DOHH2 (cell line): ENCODE results near the gene ENC1.

Source experiments
- H3F3A ChIP-seq: fragments of 200-600 bp; sonication (generic), shearing (Covaris generic); 2 replicates; pipeline ENCODE4 v1.6.0; 2016; ENCODE audit warnings: antibody characterized with exemption, mild to moderate bottlenecking; ENCODE audit not compliant: control insufficient read depth, insufficient read depth
- H3K27ac ChIP-seq: fragments of 200-600 bp; sonication (generic); 2 replicates; pipeline ENCODE4 v1.5.1; 2014; ENCODE audit warnings: low read depth, mild to moderate bottlenecking, low read length, moderate library complexity
- H3K27me3 ChIP-seq: fragments of 200-600 bp; sonication (generic); 2 replicates; pipeline ENCODE4 v1.6.1; 2014; ENCODE audit warnings: mild to moderate bottlenecking, low read length, mixed read lengths; ENCODE audit not compliant: control insufficient read depth
- H3K36me3 ChIP-seq: fragments of 200-600 bp; sonication (generic); 2 replicates; pipeline ENCODE4 v1.6.1; 2014; ENCODE audit warnings: mild to moderate bottlenecking, low read length, moderate library complexity, mixed read lengths; ENCODE audit not compliant: control insufficient read depth
- H3K4me1 ChIP-seq: fragments of 200-600 bp; sonication (generic); 2 replicates; pipeline ENCODE4 v1.6.1; 2014; ENCODE audit warnings: mild to moderate bottlenecking, low read length, mixed read lengths; ENCODE audit not compliant: control insufficient read depth
- H3K4me2 ChIP-seq: fragments of 200-600 bp; sonication (generic); 2 replicates; pipeline ENCODE4 v1.6.0; 2014; ENCODE audit warnings: mild to moderate bottlenecking, low read length, moderate library complexity
- H3K4me3 ChIP-seq: fragments of 200-600 bp; sonication (generic); 2 replicates; pipeline ENCODE4 v1.5.1; 2014; ENCODE audit warnings: mild to moderate bottlenecking, low read length, mixed read lengths
- H3K79me2 ChIP-seq: fragments of 200-600 bp; sonication (generic); 2 replicates; pipeline ENCODE4 v1.6.1; 2014; ENCODE audit warnings: mild to moderate bottlenecking, low read length, mixed read lengths; ENCODE audit not compliant: control insufficient read depth
- H3K9me2 ChIP-seq: fragments of 200-600 bp; sonication (generic); replicated peaks from 2 replicates; pipeline ENCODE4 v1.6.1; 2014; ENCODE audit warnings: mild to moderate bottlenecking, low read length, mixed read lengths; ENCODE audit not compliant: control insufficient read depth
- H3K9me3 ChIP-seq: fragments of 200-600 bp; sonication (generic); 2 replicates; pipeline ENCODE4 v1.6.1; 2014; ENCODE audit warnings: antibody characterized with exemption, low read length, mixed read lengths; ENCODE audit not compliant: control insufficient read depth, insufficient read depth
- H4K20me1 ChIP-seq: fragments of 200-600 bp; sonication (generic); 2 replicates; pipeline ENCODE4 v1.6.0; 2014; ENCODE audit warnings: low read depth, mild to moderate bottlenecking, antibody characterized with exemption, low read length, moderate library complexity; ENCODE audit not compliant: control insufficient read depth, insufficient read depth
- EZH2phosphoT487 ChIP-seq: fragments of 200-600 bp; sonication (generic); IDR thresholded peaks from 2 replicates; pipeline ENCODE4 v1.6.1; 2017; ENCODE audit warnings: borderline replicate concordance, mild to moderate bottlenecking, antibody characterized with exemption, low read length, moderate library complexity, mixed read lengths
- TF ChIP-seq, protein P1 (sequence below): fragments of 200-600 bp; sonication (generic); IDR thresholded peaks from one replicate; pipeline ENCODE4 v1.5.1; 2014; ENCODE audit warnings: antibody characterized with exemption, mild to moderate bottlenecking, low read depth, low read length; ENCODE audit not compliant: poor library complexity, severe bottlenecking

ENC1 gene

DNA sequence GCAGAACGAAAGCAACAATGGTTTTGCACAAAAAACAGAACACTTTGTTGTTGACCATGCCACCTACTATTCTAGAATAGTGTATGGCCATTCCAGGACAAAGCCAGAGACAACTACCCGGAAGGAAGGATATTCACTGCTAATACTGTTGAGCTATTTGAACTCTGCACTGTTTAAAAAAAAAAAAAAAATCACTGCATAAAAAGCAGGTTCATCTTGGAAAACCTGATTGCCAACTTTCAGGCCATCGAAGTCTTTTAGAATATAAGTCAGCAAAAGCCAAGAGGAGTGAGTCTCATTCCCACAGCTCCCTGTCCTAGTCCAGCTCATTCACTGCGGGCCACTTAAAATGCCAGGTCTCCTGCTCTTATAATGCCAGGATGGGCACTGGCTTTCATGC, 4.0 kb downstream of the ENC1 start:
- Histone ChIP-seq H3K36me3 (no peaks in the 10 kb centered on the region), H3K4me1 (peaks cover 32% of the 10 kb centered on the region), H3K27me3 (peaks cover 33% of the 10 kb centered on the region), H3K9me3 (no peaks in the 10 kb centered on the region), H4K20me1 (0 out of 2 replicates have a peak, but pooled peaks cover 5% of the 10 kb centered on the region), H3K27ac (no peak overlapping the region), H3K79me2 (no peaks in the 10 kb centered on the region), H3F3A (peaks cover 6% of the 10 kb centered on the region; the same call in 1 of the 2 replicates), H3K9me2 (no peaks in the 10 kb centered on the region), H3K4me3 (no peak overlapping the region), H3K4me2 (no peak overlapping the region)
- TF ChIP-seq, protein P1, sequence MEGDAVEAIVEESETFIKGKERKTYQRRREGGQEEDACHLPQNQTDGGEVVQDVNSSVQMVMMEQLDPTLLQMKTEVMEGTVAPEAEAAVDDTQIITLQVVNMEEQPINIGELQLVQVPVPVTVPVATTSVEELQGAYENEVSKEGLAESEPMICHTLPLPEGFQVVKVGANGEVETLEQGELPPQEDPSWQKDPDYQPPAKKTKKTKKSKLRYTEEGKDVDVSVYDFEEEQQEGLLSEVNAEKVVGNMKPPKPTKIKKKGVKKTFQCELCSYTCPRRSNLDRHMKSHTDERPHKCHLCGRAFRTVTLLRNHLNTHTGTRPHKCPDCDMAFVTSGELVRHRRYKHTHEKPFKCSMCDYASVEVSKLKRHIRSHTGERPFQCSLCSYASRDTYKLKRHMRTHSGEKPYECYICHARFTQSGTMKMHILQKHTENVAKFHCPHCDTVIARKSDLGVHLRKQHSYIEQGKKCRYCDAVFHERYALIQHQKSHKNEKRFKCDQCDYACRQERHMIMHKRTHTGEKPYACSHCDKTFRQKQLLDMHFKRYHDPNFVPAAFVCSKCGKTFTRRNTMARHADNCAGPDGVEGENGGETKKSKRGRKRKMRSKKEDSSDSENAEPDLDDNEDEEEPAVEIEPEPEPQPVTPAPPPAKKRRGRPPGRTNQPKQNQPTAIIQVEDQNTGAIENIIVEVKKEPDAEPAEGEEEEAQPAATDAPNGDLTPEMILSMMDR, result no peak
- no peak for TF ChIP-seq EZH2phosphoT487

DNA sequence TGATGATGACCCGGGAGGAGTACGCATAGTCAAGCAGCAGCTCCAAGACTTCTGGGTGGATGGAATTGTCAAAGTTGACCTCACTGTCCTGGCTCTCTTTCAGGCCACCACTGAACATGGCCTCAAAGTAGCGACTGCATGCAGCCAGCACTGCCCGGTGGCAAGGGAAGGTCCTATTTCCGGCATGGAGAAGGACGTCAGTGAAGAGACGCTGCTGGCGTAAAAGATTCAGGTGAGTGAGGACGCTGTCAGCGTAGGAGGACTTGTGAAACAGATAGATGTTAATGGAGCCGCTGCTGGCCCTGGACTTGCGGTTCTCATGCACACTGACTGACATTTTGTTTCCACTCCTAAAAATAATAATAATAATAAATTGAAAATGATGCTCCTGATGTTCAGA, 4.4 kb downstream of the ENC1 start:
- peaks cover 32% of the 10 kb centered on the region for H3K4me1 ChIP-seq
- peaks cover 6% of the 10 kb centered on the region; the same call in 1 of the 2 replicates for H3F3A ChIP-seq
- no peaks in the 10 kb centered on the region for H3K9me2 ChIP-seq
- H3K27ac ChIP-seq, result no peak overlapping the region
- H3K27me3 ChIP-seq, result peaks cover 29% of the 10 kb centered on the region
- H3K4me3 ChIP-seq, result no peak overlapping the region
- no peaks in the 10 kb centered on the region for H3K9me3 ChIP-seq
- no peaks in the 10 kb centered on the region for H3K79me2 ChIP-seq
- TF ChIP-seq, protein P1, result no peak
- no peak for TF ChIP-seq EZH2phosphoT487
- no peak overlapping the region for H3K4me2 ChIP-seq
- H3K36me3 ChIP-seq, result no peaks in the 10 kb centered on the region
- H4K20me1 ChIP-seq, result 0 out of 2 replicates have a peak, but pooled peaks cover 5% of the 10 kb centered on the region

DNA sequence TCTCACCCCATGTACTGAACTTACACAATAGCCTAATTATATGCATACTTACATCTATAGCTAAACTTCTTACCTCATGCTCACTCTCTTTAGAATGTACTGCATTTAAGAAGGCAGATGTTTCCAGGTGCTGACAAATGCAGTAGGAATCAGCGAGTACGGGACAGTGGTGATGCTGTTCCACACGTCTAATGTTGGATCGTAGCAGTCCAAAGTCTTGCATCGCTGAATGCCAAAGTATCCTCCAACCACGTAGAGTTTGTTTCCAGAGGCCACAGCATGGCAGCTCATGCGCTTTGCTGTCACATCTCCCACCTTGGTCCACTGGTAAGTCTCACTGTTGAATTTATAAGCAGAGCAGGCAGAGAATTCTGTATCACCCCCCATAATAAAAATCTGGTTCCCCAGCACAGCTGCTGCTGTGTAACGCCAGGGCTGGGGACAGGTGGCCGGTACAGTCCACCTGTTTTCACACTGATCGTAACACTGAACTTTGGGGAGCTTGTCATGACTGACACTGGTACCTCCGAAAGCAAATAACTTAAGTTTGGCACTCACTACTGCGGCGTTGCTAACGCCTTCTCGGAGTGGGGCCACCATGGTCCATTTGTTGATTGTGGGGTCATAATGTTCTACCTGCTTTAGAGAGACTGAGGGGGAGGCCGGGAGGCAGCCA, 5.8 kb downstream of the ENC1 start:
- H3K9me2 ChIP-seq, result no peaks in the 10 kb centered on the region
- peaks cover 6% of the 10 kb centered on the region; the same call in 1 of the 2 replicates for H3F3A ChIP-seq
- no peaks in the 10 kb centered on the region for H3K79me2 ChIP-seq
- H3K27ac ChIP-seq, result no peak overlapping the region
- H3K9me3 ChIP-seq, result no peaks in the 10 kb centered on the region
- H3K4me2 ChIP-seq, result no peak overlapping the region
- H3K4me3 ChIP-seq, result no peak overlapping the region
- H4K20me1 ChIP-seq, result 0 out of 2 replicates have a peak, but pooled peaks cover 4% of the 10 kb centered on the region
- no peaks in the 10 kb centered on the region for H3K36me3 ChIP-seq
- H3K27me3 ChIP-seq, result peaks cover 19% of the 10 kb centered on the region
- H3K4me1 ChIP-seq, result peaks cover 23% of the 10 kb centered on the region
- no peak for TF ChIP-seq EZH2phosphoT487
- TF ChIP-seq, protein P1, result no peak
